ENCODE data around the gene ZIC2.

DNA sequence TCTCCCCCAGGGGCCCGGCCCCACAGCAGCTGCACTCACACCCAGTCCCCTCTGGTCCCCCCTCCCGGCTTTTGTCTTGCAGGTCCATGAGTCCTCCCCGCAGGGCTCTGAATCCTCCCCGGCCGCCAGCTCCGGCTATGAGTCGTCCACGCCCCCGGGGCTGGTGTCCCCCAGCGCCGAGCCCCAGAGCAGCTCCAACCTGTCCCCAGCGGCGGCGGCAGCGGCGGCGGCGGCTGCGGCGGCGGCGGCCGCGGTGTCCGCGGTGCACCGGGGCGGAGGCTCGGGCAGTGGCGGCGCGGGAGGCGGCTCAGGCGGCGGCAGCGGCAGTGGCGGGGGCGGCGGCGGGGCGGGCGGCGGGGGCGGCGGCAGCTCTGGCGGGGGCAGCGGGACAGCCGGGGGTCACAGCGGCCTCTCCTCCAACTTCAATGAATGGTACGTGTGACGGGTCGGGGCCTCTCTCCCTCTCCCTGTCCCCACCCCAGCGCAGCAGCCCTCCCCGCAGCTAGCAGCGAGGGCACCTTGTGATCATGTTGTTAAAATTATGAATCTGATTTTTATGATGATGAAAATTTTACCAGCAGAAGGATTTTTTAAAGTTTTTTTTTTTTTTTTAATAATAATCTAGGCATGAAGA lies 3.8 kb downstream of the ZIC2 start:
- TF ChIP-seq, protein P1, sequence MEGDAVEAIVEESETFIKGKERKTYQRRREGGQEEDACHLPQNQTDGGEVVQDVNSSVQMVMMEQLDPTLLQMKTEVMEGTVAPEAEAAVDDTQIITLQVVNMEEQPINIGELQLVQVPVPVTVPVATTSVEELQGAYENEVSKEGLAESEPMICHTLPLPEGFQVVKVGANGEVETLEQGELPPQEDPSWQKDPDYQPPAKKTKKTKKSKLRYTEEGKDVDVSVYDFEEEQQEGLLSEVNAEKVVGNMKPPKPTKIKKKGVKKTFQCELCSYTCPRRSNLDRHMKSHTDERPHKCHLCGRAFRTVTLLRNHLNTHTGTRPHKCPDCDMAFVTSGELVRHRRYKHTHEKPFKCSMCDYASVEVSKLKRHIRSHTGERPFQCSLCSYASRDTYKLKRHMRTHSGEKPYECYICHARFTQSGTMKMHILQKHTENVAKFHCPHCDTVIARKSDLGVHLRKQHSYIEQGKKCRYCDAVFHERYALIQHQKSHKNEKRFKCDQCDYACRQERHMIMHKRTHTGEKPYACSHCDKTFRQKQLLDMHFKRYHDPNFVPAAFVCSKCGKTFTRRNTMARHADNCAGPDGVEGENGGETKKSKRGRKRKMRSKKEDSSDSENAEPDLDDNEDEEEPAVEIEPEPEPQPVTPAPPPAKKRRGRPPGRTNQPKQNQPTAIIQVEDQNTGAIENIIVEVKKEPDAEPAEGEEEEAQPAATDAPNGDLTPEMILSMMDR (IDR thresholded peaks at IDR 0.05): no peak
- no peak for TF ChIP-seq POLR2A (IDR thresholded peaks at IDR 0.05)
